NCI-H2196 treated with DMSO at 0.1 percent for 48 hours (cell line): Measurements from ENCODE around the gene DCP1A.
"Not testable (repeated sequence)": the region's sequence is repeated elsewhere in the genome, so short reads cannot be mapped to it uniquely, and the experiment has no call there.

Experiments used
- DNase-seq: peaks from one replicate; lab custom pipeline; 2025; ENCODE audit not compliant: unreplicated experiment; lab: John Stamatoyannopoulos, UW

Gene DCP1A

DNA sequence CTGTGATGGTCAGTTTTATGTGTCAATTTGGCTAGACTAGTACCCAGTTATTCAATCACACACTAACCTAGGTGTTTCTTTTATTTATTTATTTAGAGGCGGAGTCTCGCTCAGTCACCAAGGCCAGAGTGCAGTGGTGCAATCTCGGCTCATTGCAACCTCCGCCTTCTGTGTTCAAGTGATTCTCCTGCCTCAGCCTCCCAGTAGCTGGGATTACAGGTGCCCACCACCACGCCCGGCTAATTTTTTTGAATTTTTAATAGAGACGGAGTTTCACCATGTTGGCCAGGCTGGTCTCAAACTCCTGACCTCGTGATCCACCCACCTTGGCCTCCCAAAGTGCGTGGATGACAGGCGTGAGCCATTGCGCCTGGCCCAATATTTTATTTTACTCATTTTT lies 78.2 kb downstream of the DCP1A start:
- DNase-seq = not testable (repeated sequence)

DNA sequence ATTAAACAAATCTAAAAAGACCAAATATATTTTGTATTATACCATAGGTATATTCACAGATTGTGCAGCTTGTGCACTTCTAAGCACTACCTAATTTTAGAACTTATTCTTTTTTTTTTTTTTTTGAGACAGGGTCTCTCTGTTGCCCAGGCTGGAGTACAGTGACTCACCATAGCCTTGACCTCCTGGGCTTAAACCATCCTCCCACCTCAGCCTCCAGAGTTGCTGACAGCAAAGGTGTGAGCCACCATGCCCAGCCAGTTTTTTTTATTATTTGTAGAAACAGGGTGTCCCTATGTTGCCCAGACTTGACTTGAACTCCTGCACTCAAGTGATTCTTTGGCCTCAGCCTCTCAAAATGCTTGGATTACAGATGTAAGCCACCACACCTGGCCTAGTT lies 79.6 kb downstream of the DCP1A start:
- no peak for DNase-seq

- DNase-seq = no peak
Observed at GRCh38 chr3:53264718-53265117, 82.6 kb downstream of the DCP1A start.

DNA sequence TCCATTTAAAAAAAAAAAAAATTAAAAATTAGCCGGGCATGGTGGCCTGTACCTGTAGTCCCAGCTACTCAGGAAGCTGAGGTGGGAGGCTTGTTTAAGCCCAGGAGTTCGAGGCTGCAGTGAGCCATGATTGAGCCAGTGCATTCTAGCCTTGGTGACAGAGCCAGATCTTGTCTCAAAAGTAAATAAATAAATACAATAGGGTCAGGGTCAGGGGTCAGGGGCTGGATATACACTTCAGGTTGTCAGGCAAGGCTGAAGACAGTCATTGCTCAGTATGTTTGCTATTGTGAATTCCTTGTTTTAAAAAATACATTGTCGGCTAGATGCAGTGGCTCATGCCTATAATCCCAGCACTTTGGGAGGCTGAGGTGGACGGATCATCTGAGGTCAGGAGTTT lies 83.4 kb downstream of the DCP1A start:
- DNase-seq = no peak

DNA sequence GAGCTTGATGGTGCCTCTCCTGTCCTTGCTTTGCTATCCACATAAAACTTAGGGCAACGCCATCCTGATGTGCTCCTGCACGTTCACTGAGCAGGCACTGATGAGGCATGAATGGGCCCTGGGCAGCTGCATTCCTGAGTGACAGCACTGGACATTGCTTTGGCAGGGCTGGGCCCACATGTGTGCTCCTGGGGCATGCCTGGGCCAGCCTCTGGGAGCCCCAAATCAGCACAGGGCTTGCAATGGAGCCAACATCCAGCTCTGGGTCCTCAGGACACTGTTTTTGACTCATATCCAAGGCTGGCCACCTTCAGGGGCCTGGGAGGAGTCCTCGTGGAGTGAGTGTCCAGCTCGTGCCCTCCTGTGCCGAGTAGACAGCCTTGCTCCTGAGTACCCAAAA lies 85.6 kb downstream of the DCP1A start:
- DNase-seq = no peak

- no peak for DNase-seq
Observed at GRCh38 chr3:53260286-53260785, 87.0 kb downstream of the DCP1A start.

DNA sequence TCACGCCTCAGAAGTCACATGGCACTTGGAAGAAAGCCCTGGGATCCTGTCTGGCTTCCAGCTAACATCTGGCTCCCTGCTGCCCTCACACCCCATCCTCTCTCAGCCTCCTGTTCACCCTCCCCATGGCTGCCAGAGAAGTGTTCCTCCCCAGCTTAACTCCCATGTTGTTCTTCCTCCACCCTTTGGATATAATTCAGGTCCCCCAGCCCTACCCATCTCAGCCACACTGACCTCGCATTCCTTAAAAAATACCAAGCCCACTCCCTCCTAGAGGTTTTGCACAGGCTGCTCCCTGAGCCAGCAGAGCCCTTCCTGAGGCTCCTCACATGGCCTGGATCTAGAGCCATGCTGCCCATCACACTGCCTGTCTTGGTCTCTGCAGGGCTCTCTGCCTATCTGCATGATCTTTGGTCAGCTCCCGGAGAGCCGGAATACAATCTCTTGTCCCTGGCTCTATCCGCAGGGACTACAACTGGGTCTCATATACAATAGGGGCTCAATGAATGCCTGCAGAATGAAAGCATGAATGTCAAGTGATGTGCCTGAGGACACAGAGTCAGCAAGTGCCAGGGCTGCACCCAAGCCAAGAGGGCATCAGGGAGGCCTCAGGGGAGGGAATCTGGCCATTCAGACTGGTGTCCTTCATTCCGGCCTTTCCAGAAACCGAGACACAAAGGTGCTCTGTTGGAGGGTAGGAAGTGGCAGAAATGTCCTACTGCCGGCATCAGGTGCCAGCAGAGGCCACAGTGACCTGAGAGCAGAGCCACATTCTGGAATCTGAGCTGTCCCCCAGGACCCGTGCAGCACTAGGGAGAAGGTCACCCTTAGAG lies 87.7 kb downstream of the DCP1A start:
- DNase-seq = no peak

DNA sequence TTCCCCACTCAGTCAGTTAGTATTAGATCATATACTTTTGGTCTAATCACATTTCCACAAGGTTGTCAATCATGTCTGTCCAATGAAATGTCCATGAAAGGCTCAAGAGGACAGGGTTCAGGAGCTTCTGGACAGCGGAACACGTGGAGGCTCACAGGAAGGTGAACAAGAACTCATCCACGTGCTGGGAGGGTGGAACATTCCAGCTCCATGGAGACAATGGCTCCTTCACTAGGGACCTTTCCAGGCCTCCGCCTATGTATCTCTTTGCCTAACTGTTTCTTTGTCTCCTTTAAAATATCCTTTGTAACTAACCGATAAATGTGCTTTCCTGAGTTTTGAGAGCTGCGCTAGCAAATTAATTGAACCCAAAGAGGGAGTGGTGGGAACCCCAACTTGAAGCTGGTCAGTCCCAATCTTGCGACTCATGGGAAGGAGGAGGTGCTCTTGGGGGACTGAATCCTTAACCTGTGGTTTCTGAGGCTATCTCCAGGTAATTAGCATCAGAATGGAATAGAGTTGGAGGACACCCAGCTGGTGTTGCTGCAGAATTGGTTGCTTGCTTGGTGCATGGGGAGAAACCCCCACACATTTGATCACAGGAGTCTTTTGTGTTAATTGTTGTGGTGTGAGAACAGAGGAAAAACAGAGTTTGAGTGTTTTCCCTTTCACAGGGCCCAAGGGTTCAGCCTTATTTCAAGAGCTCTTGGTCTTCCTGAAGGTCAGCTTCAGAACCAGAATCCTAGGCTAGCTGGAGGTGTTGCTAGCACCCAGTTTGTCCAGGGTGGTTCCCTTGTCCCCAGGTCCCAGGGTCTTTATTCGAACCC lies 88.5 kb downstream of the DCP1A start:
- DNase-seq = no peak

- DNase-seq = no peak
Observed at GRCh38 chr3:53257465-53257864, 89.9 kb downstream of the DCP1A start.

DNA sequence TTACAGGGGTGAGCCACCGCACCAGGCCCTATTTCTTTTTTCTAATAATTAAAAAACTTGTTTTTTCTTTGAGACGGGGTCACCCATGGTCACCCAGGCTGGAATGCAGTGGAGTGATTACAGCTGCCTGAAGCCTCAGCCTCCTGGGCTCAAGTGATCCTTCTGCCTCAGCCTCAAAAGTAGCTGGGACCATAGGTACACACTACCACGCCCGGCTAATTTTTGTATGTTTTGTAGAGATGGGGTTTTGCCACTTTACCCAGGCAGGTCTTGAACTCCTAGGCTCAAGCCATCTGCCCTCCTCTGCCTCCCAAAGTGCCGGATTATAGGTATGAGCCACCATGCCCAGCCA lies 90.7 kb downstream of the DCP1A start:
- DNase-seq = no peak

GRCh38 chr3:53255775-53256703 lies 91.3 kb downstream of the DCP1A start, which contains the start of gene TKT:
Gene TKT (minus strand): TSS chr3:53256022. CDS start chr3:53255942, 80 bp downstream.
- peak; percentile 36 for DNase-seq

- no peak for DNase-seq
Observed at GRCh38 chr3:53255423-53255774, 91.9 kb downstream of the DCP1A start.

DNA sequence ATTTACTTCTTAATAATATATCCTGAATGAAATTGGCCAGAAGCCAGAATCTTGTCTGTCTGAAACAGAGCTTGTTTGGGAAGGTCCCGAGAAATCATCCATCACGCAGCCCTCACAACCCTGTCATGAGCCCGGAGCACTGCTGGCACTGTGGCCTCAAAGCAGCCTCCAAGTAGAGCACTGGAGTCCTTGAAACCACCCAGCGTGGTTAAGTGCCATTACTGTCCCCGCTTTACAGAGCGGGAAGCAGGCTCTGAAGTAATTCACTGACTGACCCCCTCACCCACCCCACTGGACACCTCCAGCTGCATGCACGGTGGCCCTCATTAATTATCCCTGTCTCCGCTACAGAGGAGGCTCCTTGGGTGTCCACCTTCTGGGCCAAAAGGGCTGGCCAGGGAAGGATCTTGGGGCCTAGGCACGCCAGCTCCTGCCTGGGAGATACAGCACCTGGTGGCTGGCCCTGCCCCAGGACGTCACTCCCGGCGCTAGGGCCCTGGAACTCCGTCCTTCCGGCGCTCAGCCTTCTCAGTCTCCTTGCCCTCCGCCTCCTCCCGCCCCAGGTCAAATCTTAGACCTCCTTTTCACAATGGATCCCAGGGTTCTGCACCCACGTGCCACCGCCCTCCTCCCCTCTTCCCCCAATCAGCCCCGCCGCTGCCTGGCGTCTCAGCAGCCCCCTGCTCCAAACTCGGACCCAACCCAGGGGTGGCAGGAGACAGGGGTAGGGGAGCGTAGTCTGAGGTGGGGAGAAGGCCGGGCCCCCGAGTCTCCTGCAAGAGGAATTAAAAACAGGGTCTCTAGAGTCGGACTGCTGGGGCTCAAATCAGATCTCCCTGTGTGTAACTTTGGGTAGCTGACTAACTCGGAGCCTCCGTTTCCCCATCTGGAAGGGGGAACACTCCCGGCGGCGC lies 92.6 kb downstream of the DCP1A start:
- DNase-seq = no peak

GRCh38 chr3:53253707-53254508 lies 93.4 kb downstream of the DCP1A start:
- no peak for DNase-seq

- DNase-seq = not testable (repeated sequence)
Observed at GRCh38 chr3:53252947-53253322, 94.4 kb downstream of the DCP1A start.

GRCh38 chr3:53252096-53252946 lies 95.0 kb downstream of the DCP1A start:
- no peak for DNase-seq

DNA sequence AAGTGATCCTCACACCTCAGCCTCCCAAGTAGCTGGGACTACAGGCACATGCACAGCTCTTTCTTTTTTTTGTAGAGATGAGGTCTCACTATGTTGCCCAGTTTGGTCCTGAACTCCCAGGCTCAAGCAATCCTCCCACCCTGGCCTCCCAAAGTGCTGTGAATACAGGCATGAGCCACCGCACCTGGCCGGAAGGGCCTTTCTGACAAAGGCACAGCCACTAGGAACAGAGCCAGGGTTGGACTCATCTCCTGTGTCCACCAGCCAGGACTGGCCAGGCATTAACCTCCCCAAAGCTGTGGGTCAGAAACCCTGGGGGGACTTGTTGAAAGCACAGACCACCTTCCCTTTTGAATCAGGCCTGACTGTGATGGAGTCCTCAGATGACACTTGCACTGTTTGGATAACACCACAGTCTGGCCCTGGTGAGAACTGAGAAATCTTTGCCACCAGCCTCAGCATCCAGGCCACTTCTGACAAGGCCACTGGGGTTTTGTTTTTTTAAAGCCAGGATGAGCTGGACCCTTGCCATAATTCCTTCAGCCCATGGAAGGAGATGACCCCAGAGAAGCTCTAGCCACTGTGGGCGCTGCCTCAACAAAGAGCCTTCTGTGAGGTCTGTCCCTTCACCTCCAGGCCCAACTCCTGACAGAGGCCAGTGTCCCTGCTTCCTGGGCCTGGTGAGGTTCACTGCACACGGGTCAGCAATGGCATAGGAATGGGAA lies 96.3 kb downstream of the DCP1A start:
- DNase-seq = no peak

DNA sequence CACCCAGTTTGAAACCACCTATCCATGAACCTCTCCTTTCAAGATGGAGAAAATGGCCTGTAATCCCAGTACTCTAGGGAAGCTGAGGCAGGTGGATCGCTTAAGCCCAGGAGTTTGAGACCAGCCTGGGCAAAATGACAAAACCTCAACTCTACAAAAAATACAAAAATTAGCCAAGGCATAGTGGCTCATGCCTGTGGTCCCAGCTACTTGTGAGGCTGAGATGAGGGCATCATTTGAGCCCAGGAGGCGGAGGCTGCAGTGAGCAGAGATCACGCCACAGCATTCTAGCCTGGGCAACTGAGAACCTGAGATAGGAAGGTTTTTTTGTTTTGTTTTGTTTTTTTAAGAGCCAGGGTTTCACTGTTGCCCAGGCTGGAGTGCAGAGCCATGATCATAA lies 96.9 kb downstream of the DCP1A start:
- DNase-seq = no peak
